Activated CD4-positive, alpha-beta memory T cell treated with anti-CD3 and anti-CD28 coated beads for 36 hours (primary cell): Measurements from ENCODE around the gene OTOP3. TPM values are rescaled to one million over a fixed set of nuclear protein-coding genes. Genes with fewer than 3 reads are reported as not detected.

Experiments
- CTCF ChIA-PET: fragments of 350-600 bp; sonication (Branson Sonifier 250); formaldehyde crosslinking; loops from one replicate; lab custom pipeline; 2021; ENCODE audit warnings: antibody characterized with exemption, inconsistent platforms; lab: Charles Lee
- POLR2A ChIA-PET: fragments of 350-600 bp; sonication (Branson Sonifier 250); formaldehyde crosslinking; loops from one replicate; lab custom pipeline; 2021; ENCODE audit warnings: antibody characterized with exemption; lab: Charles Lee
- DNase-seq: peaks from one replicate; pipeline ENCODE4 v3.0.0-alpha.2; 2020
- H3K27ac Mint-ChIP-seq: one replicate; pipeline ENCODE4 v1.8.0; 2021; ENCODE audit warnings: mixed read lengths
- H3K27me3 Mint-ChIP-seq: one replicate; pipeline ENCODE4 v1.8.0; 2021; ENCODE audit warnings: mixed read lengths
- H3K36me3 Mint-ChIP-seq: one replicate; pipeline ENCODE4 v1.8.0; 2021; ENCODE audit warnings: mixed read lengths
- H3K4me1 Mint-ChIP-seq: one replicate; pipeline ENCODE4 v1.8.0; 2021; ENCODE audit warnings: low read depth, mixed read lengths
- H3K4me3 Mint-ChIP-seq: one replicate; pipeline ENCODE4 v1.8.0; 2021; ENCODE audit warnings: mild to moderate bottlenecking, mixed read lengths
- H3K9me3 Mint-ChIP-seq: one replicate; pipeline ENCODE4 v1.8.0; 2021; ENCODE audit warnings: mixed read lengths
- intact Hi-C: fragments of 100-400 bp; cut with micrococcal nuclease; formaldehyde crosslinking; loops from one replicate; pipeline ENCODE4 v1.15.1; 2023
- total RNA-seq, 2 experiments: library from RNA; stranded (reverse); gene quantifications; one replicate each; pipeline ENCODE4 v1.2.3, GENCODE V29; 2021

The OTOP3 gene, protein sequence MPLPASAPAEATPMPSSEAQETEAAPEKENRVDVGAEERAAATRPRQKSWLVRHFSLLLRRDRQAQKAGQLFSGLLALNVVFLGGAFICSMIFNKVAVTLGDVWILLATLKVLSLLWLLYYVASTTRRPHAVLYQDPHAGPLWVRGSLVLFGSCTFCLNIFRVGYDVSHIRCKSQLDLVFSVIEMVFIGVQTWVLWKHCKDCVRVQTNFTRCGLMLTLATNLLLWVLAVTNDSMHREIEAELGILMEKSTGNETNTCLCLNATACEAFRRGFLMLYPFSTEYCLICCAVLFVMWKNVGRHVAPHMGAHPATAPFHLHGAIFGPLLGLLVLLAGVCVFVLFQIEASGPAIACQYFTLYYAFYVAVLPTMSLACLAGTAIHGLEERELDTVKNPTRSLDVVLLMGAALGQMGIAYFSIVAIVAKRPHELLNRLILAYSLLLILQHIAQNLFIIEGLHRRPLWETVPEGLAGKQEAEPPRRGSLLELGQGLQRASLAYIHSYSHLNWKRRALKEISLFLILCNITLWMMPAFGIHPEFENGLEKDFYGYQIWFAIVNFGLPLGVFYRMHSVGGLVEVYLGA
- not detected for total RNA-seq

DNA sequence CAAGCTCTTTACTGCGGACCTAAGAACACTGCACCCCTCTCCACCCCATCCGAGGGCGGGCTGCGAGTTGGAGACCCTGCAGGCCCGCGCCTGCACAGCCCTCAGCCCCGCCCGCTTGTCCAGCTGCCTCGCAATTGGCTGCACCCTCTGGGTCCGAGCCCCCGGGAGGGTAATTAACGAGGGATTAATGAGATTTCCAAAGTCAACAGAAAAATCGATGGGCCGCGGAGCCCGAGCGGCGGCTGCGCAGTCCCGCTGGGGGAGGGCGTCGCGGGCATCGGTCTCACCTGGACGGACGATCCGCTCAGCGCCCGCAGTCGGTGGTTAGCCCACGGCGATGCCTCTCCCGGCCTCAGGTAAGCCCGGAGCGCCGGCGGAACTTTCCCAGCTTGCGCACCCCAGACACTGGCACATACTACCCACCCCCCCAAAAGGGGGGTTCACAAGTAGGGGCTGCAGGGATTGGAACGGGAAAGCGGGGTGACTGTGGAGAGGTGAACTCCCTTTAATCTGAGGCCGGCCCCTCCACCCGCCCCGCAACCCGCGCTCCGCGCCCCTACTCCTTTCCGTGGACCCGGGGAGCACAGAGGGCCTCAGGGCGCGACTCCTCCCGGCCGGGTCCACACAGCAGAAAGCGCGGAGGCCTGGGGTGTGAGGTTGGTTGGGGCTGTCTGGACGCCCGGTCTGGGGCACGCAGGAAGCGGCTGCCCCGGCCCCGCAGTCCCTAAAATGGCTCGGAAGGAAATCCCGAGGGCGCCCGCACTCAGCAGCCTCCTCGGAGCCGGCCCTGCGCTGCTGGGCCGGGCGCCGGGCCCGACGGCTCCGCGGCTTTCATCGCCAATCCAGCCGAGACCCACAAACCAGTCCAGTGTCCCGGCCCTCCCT lies at the start of gene OTOP3:
Gene OTOP3, plus strand, starts transcription at position 314 of the 885 bp plus-strand sequence. Its CDS starts 24 bp downstream, at position 338.
- CTCF ChIA-PET: interaction anchor here (0.9 to 1.8 kb wide), 3 partner anchors 22 to 145 kb away, joined by 3 to 6 read pairs (median 3); no protein-coding TSS in a partner anchor
- Mint-ChIP-seq H3K4me3 (no peak within 1 kb of the TSS), H3K27ac (no peak within 1 kb of the TSS), H3K36me3 (no peaks in the 10 kb centered on the region), H3K4me1 (no peaks in the 10 kb centered on the region), H3K9me3 (no peaks in the 10 kb centered on the region), H3K27me3 (peaks cover 48% of the 10 kb centered on the region)
- POLR2A ChIA-PET: no interaction called here
- no peak for DNase-seq
- intact Hi-C loops: no loop called here

- CTCF ChIA-PET: no interaction called here
- Mint-ChIP-seq H3K27me3 (peaks cover 25% of the 10 kb centered on the region), H3K36me3 (no peaks in the 10 kb centered on the region), H3K4me1 (no peaks in the 10 kb centered on the region), H3K4me3 (no peak overlapping the region), H3K27ac (no peak overlapping the region), H3K9me3 (no peaks in the 10 kb centered on the region)
- intact Hi-C loops: no loop called here
- POLR2A ChIA-PET: no interaction called here
- DNase-seq: no peak
Observed at GRCh38 chr17:74888469-74888868, 47.2 kb upstream of the OTOP3 start.

- H3K4me3 Mint-ChIP-seq: no peak overlapping the region
- intact Hi-C loops: no loop called here
- H3K27me3 Mint-ChIP-seq: peaks cover 31% of the 10 kb centered on the region
- peaks cover 2% of the 10 kb centered on the region for H3K4me1 Mint-ChIP-seq
- no peak overlapping the region for H3K27ac Mint-ChIP-seq
- ChIA-PET POLR2A (no interaction called here), CTCF (no interaction called here)
- H3K9me3 Mint-ChIP-seq: no peaks in the 10 kb centered on the region
- H3K36me3 Mint-ChIP-seq: no peaks in the 10 kb centered on the region
- DNase-seq: no peak
Observed at GRCh38 chr17:74890554-74890953, 45.1 kb upstream of the OTOP3 start.

DNA sequence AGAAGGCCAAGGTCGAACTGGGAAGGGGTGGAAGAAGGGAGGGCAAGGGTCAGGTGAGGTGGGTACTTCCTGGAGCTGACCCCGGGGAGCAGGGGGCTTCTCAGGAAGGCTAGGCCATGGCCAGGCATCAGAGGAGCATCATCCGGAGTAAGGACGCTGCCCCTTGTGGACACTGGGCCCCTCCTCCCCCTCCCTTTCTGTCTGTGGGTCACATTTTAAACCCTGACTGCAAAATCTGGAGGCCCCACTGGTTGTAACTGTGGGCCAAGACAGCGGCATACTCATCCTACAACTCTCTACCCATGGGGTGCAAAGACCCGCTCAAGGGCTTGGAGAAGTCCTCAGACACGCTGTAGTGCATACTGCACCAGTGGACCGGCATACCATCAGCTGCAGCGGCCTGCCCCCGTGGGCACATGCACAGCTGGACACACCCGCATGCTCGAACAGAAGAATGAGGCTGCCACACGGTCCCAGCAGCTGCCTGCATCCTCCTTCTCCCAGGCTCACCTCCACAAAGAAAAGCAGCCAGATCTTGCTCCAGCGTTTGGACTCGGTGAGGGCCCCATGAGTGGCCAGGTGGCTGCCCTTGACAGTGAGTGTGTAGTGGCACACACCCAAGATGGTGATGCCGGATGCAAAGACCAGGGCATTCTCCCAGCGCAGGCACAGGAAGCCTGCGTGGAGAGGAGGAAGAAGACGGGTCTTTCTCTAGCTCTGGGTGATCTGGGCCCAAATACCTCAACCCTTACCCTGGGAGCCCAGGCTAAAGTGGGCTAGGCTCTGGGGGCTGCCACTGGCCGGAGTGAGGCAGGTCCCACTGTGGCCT lies 43.5 kb upstream of the OTOP3 start:
- intact Hi-C loops: no loop called here
- no peak overlapping the region for H3K4me3 Mint-ChIP-seq
- ChIA-PET CTCF (no interaction called here), POLR2A (no interaction called here)
- H3K27me3 Mint-ChIP-seq: peaks cover 33% of the 10 kb centered on the region
- peaks cover 2% of the 10 kb centered on the region for H3K4me1 Mint-ChIP-seq
- no peaks in the 10 kb centered on the region for H3K9me3 Mint-ChIP-seq
- no peaks in the 10 kb centered on the region for H3K36me3 Mint-ChIP-seq
- DNase-seq: no peak
- no peak overlapping the region for H3K27ac Mint-ChIP-seq

DNA sequence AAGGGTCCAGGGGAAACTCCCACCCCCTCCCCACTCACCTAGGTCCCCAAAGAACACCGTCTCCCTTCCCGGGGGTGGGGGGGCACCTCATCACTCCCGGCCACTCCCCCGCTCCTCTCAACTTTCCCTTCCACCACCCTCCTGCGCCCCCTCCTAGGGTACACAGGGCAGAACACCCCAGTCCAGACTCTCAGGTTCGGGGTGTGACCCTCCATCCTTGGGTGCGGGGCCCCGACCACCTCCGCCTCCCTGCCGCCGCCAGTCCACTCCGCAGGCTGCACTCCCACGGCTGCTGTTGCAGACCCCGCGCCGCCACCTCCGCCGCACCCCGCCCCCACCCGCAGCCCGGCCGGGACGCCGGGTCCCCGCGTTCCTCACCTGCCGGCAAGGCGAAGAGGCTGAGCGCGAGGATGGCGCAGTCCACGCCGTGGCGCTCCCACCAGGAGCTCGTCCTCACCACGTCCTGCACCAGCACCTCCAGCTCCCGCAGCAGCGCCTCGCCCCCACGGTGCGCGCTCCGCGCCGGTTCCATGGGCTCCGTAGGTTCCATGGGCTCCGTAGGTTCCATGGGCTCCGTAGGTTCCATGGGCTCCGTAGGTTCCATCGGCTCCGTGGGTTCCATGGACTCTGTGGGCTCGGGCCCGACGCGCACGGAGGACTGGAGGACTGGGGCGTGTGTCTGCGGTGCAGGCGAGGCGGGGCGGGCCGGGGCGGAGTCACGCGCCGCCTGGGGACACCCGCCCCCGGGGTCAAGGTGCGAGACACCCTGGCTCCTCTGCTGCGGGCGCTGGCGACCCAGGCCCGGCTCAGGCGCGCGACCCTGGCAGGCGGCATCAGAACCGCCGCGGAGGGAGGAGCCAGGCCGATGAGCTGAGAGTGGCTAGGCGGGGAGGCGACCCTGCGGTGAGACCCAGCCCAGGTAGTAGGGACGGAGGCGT lies 42.5 kb upstream of the OTOP3 start, which contains the start of gene FADS6:
Gene FADS6, minus strand, starts transcription at position 660 of the 938 bp plus-strand sequence. Its CDS starts 38 bp downstream, at position 622.
- DNase-seq: no peak
- H3K4me1 Mint-ChIP-seq: peaks cover 2% of the 10 kb centered on the region
- POLR2A ChIA-PET: no interaction called here

GRCh38 chr17:74893936-74894671 lies 41.6 kb upstream of the OTOP3 start:
- CTCF ChIA-PET: interaction anchor here (1.5 kb wide), 1 partner anchor 64 kb away, joined by 3 read pairs; no protein-coding TSS in a partner anchor
- no peak for DNase-seq
- no peak overlapping the region for H3K27ac Mint-ChIP-seq
- H3K4me1 Mint-ChIP-seq: peaks cover 2% of the 10 kb centered on the region
- intact Hi-C loops: no loop called here
- POLR2A ChIA-PET: no interaction called here
- no peaks in the 10 kb centered on the region for H3K36me3 Mint-ChIP-seq
- H3K9me3 Mint-ChIP-seq: no peaks in the 10 kb centered on the region
- no peak overlapping the region for H3K4me3 Mint-ChIP-seq
- peaks cover 33% of the 10 kb centered on the region for H3K27me3 Mint-ChIP-seq

More for the DNA sequence above, 42.5 kb upstream of the OTOP3 start, which contains the start of gene FADS6:
- intact Hi-C loops: no loop called here
- Mint-ChIP-seq H3K36me3 (no peaks in the 10 kb centered on the region), H3K27me3 (peaks cover 33% of the 10 kb centered on the region), H3K9me3 (no peaks in the 10 kb centered on the region), H3K4me3 (no peak within 1 kb of the TSS), H3K27ac (no peak within 1 kb of the TSS)
- CTCF ChIA-PET: interaction anchor here (1.5 kb wide), 1 partner anchor 65 kb away, joined by 3 read pairs; no protein-coding TSS in a partner anchor

GRCh38 chr17:74898376-74898946 lies 37.2 kb upstream of the OTOP3 start:
- peaks cover 21% of the 10 kb centered on the region for H3K27me3 Mint-ChIP-seq
- no peaks in the 10 kb centered on the region for H3K9me3 Mint-ChIP-seq
- H3K4me3 Mint-ChIP-seq: no peak overlapping the region
- ChIA-PET CTCF (no interaction called here), POLR2A (no interaction called here)
- intact Hi-C loops: no loop called here
- H3K36me3 Mint-ChIP-seq: no peaks in the 10 kb centered on the region
- H3K27ac Mint-ChIP-seq: no peak overlapping the region
- no peak for DNase-seq
- peaks cover 2% of the 10 kb centered on the region for H3K4me1 Mint-ChIP-seq

DNA sequence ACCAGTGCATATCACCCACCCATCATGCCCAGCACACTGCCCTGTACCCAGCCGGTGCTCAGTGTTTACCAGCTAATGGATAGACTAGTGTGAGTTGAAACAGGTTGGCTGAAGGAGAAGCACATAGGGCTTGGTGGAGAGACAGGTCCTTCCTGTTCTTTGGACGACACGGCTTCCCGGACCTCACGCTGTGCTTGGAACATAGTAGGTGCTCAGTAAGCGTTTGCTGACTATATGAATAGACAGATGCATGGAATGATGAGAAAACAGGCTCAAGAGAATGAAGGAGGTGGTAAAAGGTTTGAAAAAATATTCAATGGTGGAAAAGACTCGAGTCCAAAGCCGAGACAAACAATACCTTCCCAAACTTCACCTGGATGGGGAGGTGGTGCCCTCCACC lies 35.5 kb upstream of the OTOP3 start:
- POLR2A ChIA-PET: no interaction called here
- CTCF ChIA-PET: no interaction called here

GRCh38 chr17:74901353-74902135 lies 34.2 kb upstream of the OTOP3 start:
- H3K4me3 Mint-ChIP-seq: no peak overlapping the region
- no peak overlapping the region for H3K27ac Mint-ChIP-seq
- ChIA-PET POLR2A (no interaction called here), CTCF (no interaction called here)
- intact Hi-C loops: no loop called here
- H3K36me3 Mint-ChIP-seq: no peaks in the 10 kb centered on the region
- H3K4me1 Mint-ChIP-seq: peaks cover 3% of the 10 kb centered on the region
- peaks cover 4% of the 10 kb centered on the region for H3K27me3 Mint-ChIP-seq
- no peak for DNase-seq
- no peaks in the 10 kb centered on the region for H3K9me3 Mint-ChIP-seq

More for the DNA sequence above, 35.5 kb upstream of the OTOP3 start:
- H3K36me3 Mint-ChIP-seq: no peaks in the 10 kb centered on the region
- intact Hi-C loops: no loop called here
- no peak overlapping the region for H3K27ac Mint-ChIP-seq
- H3K4me3 Mint-ChIP-seq: no peak overlapping the region
- H3K4me1 Mint-ChIP-seq: no peaks in the 10 kb centered on the region
- no peaks in the 10 kb centered on the region for H3K9me3 Mint-ChIP-seq
- DNase-seq: no peak
- peaks cover 8% of the 10 kb centered on the region for H3K27me3 Mint-ChIP-seq
